ENCODE results near the gene PPY.

The PPY gene

DNA sequence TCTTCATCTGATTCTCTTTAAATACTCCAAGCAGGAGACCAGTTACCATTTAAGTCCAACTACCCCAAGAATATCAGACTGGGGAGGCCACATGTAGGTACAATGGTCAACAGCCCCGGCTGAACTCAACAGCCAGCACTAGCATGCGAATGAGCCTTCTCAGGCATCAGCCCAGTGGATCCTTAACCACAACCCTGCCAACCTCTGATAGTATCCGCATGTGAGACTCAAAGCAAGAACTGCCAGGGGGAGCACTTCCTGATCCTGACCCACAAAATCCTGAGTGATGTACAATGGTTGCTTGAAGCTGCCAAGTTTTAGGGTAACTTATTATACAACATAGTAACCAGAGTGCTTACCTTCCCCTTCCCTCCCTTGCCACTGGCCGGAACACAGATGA is 7.5 kb upstream of the PPY start:
- Histone ChIP-seq H3K79me2 (ENCODE audit: insufficient read depth, low read length) (no peaks in the 10 kb centered on the region), H3K4me2 (ENCODE audit: low read length) (no peak overlapping the region), H4K20me1 (ENCODE audit: insufficient read depth, low read length) (no peaks in the 10 kb centered on the region), H3K36me3 (ENCODE audit: insufficient read depth, low read length) (no peaks in the 10 kb centered on the region), H3K9me2 (ENCODE audit: low read depth, low read length) (no peaks in the 10 kb centered on the region), H3K27ac (ENCODE audit: low read depth, low read length, poor library complexity, severe bottlenecking) (no peak overlapping the region), H3K9ac (ENCODE audit: low read length) (no peak overlapping the region), H3K4me1 (ENCODE audit: insufficient read depth, low read length, severe bottlenecking) (no peaks in the 10 kb centered on the region), H3K9me3 (ENCODE audit: low read length) (no peaks in the 10 kb centered on the region), H3F3A (ENCODE audit: insufficient read depth, low read length) (no peaks in the 10 kb centered on the region), H2AFZ (ENCODE audit: low read length) (no peak overlapping the region), H3K27me3 (ENCODE audit: insufficient read depth, low read length) (no peaks in the 10 kb centered on the region; the same call in 1 of the 2 replicates), H3K4me3 (ENCODE audit: low read depth, low read length, poor library complexity, severe bottlenecking) (no peak overlapping the region)
- no peak for TF ChIP-seq EZH2 (IDR thresholded peaks at IDR 0.05; ENCODE audit: borderline replicate concordance, low read length)
- TF ChIP-seq, protein P1, sequence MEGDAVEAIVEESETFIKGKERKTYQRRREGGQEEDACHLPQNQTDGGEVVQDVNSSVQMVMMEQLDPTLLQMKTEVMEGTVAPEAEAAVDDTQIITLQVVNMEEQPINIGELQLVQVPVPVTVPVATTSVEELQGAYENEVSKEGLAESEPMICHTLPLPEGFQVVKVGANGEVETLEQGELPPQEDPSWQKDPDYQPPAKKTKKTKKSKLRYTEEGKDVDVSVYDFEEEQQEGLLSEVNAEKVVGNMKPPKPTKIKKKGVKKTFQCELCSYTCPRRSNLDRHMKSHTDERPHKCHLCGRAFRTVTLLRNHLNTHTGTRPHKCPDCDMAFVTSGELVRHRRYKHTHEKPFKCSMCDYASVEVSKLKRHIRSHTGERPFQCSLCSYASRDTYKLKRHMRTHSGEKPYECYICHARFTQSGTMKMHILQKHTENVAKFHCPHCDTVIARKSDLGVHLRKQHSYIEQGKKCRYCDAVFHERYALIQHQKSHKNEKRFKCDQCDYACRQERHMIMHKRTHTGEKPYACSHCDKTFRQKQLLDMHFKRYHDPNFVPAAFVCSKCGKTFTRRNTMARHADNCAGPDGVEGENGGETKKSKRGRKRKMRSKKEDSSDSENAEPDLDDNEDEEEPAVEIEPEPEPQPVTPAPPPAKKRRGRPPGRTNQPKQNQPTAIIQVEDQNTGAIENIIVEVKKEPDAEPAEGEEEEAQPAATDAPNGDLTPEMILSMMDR (IDR thresholded peaks at IDR 0.05; ENCODE audit: low read length): no peak

DNA sequence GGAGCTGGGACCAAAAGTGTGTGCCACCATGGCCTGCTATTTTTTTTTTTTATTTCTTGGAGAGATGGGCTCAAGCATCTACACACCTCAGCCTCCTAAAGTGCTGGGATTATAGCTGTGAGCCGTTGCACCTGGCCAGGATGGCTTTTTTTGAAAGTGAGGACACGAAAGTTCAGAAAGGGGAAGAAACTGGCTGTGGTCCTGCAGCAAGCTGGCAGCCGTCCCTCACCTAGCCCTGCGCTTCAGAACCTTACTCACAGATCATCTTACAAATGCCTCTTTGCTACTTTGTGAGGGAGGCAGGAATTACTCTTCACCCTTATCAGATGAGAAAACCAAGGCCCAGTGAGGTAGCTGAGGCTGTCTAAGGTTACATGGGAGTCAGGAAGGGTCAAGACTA is 4.5 kb upstream of the PPY start:
- H3K36me3 ChIP-seq (ENCODE audit: insufficient read depth, low read length): no peaks in the 10 kb centered on the region
- H3K4me2 ChIP-seq (ENCODE audit: low read length): no peak overlapping the region
- H2AFZ ChIP-seq (ENCODE audit: low read length): no peak overlapping the region
- H3K27ac ChIP-seq (ENCODE audit: low read depth, low read length, poor library complexity, severe bottlenecking): no peak overlapping the region
- no peak overlapping the region for H3K4me3 ChIP-seq (ENCODE audit: low read depth, low read length, poor library complexity, severe bottlenecking)
- H3K79me2 ChIP-seq (ENCODE audit: insufficient read depth, low read length): no peaks in the 10 kb centered on the region
- H3K27me3 ChIP-seq (ENCODE audit: insufficient read depth, low read length): no peaks in the 10 kb centered on the region; the same call in 1 of the 2 replicates
- no peaks in the 10 kb centered on the region for H3K9me3 ChIP-seq (ENCODE audit: low read length)
- TF ChIP-seq, protein P1 (IDR thresholded peaks at IDR 0.05; ENCODE audit: low read length): no peak
- TF ChIP-seq EZH2 (IDR thresholded peaks at IDR 0.05; ENCODE audit: borderline replicate concordance, low read length): no peak
- H3K9me2 ChIP-seq (ENCODE audit: low read depth, low read length): no peaks in the 10 kb centered on the region
- H3K4me1 ChIP-seq (ENCODE audit: insufficient read depth, low read length, severe bottlenecking): no peaks in the 10 kb centered on the region
- H3F3A ChIP-seq (ENCODE audit: insufficient read depth, low read length): no peaks in the 10 kb centered on the region
- no peak overlapping the region for H3K9ac ChIP-seq (ENCODE audit: low read length)
- no peaks in the 10 kb centered on the region for H4K20me1 ChIP-seq (ENCODE audit: insufficient read depth, low read length)

DNA sequence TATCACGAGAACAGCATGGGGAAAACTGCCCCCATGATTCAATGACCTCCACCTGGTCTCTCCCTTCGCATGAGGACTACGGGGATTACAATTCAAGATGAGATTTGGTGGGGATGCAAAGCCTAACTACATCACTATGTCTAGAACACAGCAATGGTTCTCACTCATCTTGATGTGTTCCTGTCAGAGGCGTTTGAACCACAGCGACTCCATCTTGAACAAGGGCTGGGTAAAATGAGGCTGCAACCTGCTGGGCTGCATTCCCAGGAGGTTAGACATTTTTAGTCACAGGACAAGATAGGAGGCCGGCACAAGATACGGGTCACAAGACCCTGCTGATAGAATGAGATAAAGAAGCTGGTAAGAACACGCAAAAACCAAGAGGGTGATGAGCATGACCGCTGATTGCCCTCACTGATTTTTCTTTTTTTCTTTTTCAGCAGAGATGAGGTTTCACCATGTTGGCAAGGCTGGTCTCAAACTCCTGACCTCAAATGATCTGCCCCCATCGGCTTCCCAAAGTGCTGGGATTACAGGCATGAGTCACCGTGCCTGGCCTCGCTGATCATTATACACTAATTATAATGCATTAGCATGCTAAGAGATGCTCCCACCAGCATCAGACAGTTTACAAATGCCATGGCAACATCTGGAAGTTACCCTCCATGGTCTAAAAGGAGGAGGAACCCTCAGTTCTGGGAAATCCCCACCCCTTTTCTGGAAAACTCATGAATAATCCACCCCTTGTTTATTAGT is 3.0 kb upstream of the PPY start:
- Histone ChIP-seq H4K20me1 (ENCODE audit: insufficient read depth, low read length) (no peaks in the 10 kb centered on the region), H3F3A (ENCODE audit: insufficient read depth, low read length) (no peaks in the 10 kb centered on the region), H3K4me3 (ENCODE audit: low read depth, low read length, poor library complexity, severe bottlenecking) (no peak overlapping the region), H3K36me3 (ENCODE audit: insufficient read depth, low read length) (no peaks in the 10 kb centered on the region), H2AFZ (ENCODE audit: low read length) (no peak overlapping the region), H3K79me2 (ENCODE audit: insufficient read depth, low read length) (no peaks in the 10 kb centered on the region), H3K27ac (ENCODE audit: low read depth, low read length, poor library complexity, severe bottlenecking) (no peak overlapping the region), H3K9me3 (ENCODE audit: low read length) (no peaks in the 10 kb centered on the region), H3K4me2 (ENCODE audit: low read length) (no peak overlapping the region), H3K4me1 (ENCODE audit: insufficient read depth, low read length, severe bottlenecking) (no peaks in the 10 kb centered on the region), H3K27me3 (ENCODE audit: insufficient read depth, low read length) (no peaks in the 10 kb centered on the region; the same call in 1 of the 2 replicates), H3K9me2 (ENCODE audit: low read depth, low read length) (no peaks in the 10 kb centered on the region), H3K9ac (ENCODE audit: low read length) (no peak overlapping the region)
- TF ChIP-seq, protein P1 (IDR thresholded peaks at IDR 0.05; ENCODE audit: low read length): no peak
- no peak for TF ChIP-seq EZH2 (IDR thresholded peaks at IDR 0.05; ENCODE audit: borderline replicate concordance, low read length)
